Mesodermal cell (in vitro differentiated cells): Measurements from ENCODE around the gene RAB11FIP5. TPM values are rescaled to one million over a fixed set of nuclear protein-coding genes. Genes with fewer than 3 reads are reported as not detected.

Experiments
- H3K27ac ChIP-seq: 2 replicates; pipeline ENCODE4 v1.7.0; 2013; ENCODE audit warnings: mild to moderate bottlenecking, low read depth, low read length, moderate library complexity; ENCODE audit not compliant: severe bottlenecking
- H3K36me3 ChIP-seq: 2 replicates; pipeline ENCODE4 v1.7.1; 2013; ENCODE audit warnings: mild to moderate bottlenecking, low read length, moderate library complexity; ENCODE audit not compliant: control insufficient read depth, insufficient read depth
- H3K4me1 ChIP-seq: one replicate; pipeline ENCODE4 v1.7.1; 2013; ENCODE audit warnings: mild to moderate bottlenecking, low read length; ENCODE audit not compliant: insufficient read depth, control insufficient read depth, poor library complexity, severe bottlenecking
- H3K4me3 ChIP-seq: 2 replicates; pipeline ENCODE4 v1.7.0; 2013; ENCODE audit warnings: low read length, control low read depth, mild to moderate bottlenecking; ENCODE audit not compliant: insufficient read depth, poor library complexity, severe bottlenecking; ENCODE audit errors: extremely low read depth
- H3K9me3 ChIP-seq: 2 replicates; pipeline ENCODE4 v1.7.1; 2013; ENCODE audit warnings: mild to moderate bottlenecking, low read length, moderate library complexity; ENCODE audit not compliant: control insufficient read depth
- WGBS, 2 experiments: methylation state at CpG; one replicate each; pipeline ENCODE4 v1.1.5; 2013; ENCODE audit warnings: missing lambda C conversion rate in 2 of 2; ENCODE audit not compliant: insufficient coverage in 2 of 2; 5-methylcytosine and 5-hydroxymethylcytosine counted together
- polyA plus RNA-seq, 2 experiments: library from polyadenylated mRNA; stranded (reverse); fragments of 50-300 nt; gene quantifications; one replicate each; pipeline ENCODE4 v1.2.3, GENCODE V29; 2013

The RAB11FIP5 gene, protein sequence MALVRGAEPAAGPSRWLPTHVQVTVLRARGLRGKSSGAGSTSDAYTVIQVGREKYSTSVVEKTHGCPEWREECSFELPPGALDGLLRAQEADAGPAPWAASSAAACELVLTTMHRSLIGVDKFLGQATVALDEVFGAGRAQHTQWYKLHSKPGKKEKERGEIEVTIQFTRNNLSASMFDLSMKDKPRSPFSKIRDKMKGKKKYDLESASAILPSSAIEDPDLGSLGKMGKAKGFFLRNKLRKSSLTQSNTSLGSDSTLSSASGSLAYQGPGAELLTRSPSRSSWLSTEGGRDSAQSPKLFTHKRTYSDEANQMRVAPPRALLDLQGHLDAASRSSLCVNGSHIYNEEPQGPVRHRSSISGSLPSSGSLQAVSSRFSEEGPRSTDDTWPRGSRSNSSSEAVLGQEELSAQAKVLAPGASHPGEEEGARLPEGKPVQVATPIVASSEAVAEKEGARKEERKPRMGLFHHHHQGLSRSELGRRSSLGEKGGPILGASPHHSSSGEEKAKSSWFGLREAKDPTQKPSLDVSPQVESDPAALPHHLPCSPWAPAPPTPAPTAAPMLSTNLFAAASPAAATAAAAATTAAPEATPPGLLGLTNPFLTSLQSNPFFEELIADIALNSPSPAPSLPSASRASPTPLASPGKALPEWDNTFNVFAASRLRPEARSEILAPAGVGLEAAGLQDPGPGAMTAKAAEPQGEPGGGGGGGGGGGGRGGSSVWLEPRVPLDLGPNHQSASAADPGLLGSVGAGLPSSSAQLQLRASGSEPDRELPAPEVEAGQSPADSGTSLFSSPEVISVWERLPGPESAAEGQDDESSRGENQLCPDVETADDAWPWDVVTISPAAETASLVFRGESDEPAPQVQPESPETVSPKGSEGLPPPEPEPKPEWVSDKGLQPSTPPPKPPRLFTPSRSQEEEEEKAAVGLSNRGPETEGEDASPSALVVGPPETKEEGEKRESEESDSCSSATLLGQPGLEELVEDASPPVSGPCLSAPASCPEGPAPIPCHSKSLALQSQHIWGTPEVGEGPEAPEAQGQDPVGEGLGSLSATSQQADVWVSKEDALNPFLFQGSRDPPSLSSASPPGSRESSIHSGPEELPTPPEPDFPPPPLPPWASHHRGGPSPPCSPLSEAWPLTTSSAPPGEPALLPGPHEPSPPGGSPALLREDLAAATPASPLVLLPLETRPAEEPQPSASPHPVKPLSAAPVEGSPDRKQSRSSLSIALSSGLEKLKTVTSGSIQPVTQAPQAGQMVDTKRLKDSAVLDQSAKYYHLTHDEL (N-terminal part only)
- polyA plus RNA-seq (2013, experiment 1 of 2), result 17.4 TPM
- 16.0 TPM for polyA plus RNA-seq (2013, experiment 2 of 2)

DNA sequence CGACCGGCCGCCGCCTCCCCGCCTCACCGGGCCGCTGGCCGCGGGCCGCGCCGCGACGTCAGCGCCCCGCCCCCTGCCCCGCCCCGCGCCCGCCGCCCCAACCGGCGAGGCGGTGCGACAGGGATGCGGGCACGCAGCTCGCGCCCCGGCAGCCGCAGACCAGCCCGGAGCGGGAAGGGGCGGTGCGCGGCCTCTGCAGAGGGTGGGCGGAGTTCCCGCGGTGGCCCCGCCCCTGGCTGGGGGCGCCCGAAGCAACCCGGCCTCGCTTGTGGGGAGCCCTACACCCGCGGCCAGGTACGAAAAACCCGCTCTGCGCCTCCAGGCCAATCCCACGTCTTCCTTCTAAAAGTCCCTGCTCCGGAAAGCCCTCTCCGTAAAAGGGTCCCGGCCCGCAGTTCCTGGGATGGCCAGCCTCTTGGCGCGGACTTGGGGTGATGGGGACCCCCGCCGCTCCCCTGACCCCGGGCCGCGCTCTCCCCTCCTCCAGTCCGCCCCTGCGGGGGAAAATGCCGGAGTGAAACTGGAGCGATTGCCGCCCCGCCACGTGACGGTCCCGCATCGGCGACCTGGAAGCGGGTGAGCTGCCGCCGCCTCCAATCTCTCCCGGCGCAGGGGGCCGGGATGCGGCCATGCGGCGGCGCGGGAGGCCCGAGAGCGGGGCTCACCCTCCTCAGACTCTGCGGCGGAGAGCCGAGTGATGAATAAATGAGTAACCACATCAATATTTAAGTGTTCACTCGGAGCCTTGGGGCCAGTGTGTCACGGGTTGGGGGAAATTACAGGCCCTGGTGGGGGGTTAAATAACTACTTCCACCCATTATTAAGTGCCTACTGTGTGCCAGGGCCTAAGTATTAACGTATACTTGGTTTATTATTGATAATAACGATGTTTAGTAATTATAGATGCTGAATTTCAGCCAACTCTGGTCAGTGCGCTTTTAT lies at the start of gene RAB11FIP5:
Gene RAB11FIP5, minus strand, starts transcription at position 36 of the 942 bp plus-strand sequence. CDS start 171 bp downstream, outside the sequence.
- Histone ChIP-seq H3K9me3 (peaks cover 8% of the 10 kb centered on the region), H3K4me3 (peak within 1 kb of the TSS; percentile 67), H3K36me3 (peaks cover 6% of the 10 kb centered on the region), H3K4me1 (peaks cover 17% of the 10 kb centered on the region), H3K27ac (peak within 1 kb of the TSS; percentile 49)
- 2% methylated on average over 59 to 65 of the region's 93 CpGs for WGBS, 2 experiments

DNA sequence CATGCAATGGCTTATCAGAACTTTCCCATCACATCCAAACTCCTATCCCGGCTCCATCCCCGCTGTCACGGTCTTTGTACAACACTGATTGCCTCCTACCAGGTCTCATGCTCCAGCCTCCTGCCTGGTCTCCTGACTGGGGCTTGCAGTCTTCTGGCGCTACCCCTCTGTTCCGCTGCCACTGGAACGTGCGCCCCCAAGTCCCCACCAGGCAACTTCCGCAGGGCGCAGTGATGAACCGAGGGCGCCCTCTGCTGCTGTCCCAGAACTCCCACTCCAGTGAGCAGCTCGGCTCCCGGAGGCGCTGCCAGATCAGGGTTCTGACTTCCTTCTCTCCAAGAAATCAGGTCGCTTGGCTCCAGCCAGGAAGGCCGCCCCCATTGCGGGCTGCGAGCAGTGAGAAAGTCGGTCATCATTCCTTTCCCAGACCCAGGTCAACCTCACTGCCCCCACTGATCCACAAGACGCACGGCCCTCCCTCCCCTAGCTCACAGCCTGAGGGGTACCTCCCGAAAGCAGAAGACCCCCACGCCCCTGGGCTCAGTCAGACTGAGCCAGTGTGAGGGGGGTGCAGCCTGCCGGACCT lies 43.9 kb upstream of the RAB11FIP5 start:
- H3K4me3 ChIP-seq, result no peak overlapping the region
- no peaks in the 10 kb centered on the region for H3K36me3 ChIP-seq
- H3K9me3 ChIP-seq, result peaks cover 6% of the 10 kb centered on the region
- no peaks in the 10 kb centered on the region for H3K4me1 ChIP-seq
- 17 to 18% methylated on average over 17 to 23 of the region's 24 CpGs for WGBS, 2 experiments
- H3K27ac ChIP-seq, result no peak overlapping the region

DNA sequence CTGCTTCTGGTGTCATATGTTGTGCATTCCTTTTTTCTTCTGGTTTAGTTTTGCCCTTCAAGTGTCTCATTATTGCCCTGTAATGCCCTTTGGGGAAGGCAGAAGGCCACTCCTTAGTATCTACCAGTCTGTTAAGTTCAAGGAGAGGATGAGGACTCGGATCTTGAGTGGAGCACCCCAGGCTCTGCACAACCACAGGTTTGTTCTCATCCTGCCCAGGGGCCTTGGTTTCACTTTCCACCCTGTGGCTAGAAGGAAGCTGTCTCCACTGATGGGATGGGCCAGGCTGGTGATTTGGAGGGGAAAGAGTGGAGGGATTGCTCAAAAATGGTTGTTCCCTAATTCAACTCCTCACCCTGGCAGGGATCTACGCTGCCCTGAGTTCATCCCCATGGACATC lies 30.2 kb upstream of the RAB11FIP5 start:
- no peaks in the 10 kb centered on the region for H3K9me3 ChIP-seq
- no peaks in the 10 kb centered on the region for H3K36me3 ChIP-seq
- no peak overlapping the region for H3K4me3 ChIP-seq
- 82% methylated on average over 2 of the region's 2 CpGs; no CpG with 5 or more reads in 1 of the 2 experiments for WGBS, 2 experiments
- H3K4me1 ChIP-seq, result no peaks in the 10 kb centered on the region
- H3K27ac ChIP-seq, result no peak overlapping the region

DNA sequence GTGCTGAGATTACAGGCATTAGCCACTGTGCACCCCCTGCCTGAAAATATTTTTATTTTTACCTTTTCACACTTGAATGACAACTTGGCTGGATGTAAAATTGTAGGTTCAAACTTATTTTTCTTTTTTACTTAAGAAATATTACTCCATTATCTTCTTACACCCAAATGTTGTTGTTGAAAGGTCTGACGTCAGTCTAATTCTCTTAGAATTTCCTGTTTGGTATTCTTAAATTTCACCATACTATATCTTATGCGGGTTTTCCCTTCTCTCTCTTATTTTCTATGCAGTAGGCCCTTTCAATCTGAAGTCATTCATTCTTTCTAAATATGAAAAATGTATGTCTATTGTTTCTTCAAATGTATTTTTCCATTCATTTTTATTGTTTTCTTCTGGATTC lies 29.1 kb upstream of the RAB11FIP5 start:
- H3K4me1 ChIP-seq, result no peaks in the 10 kb centered on the region
- WGBS, 2 experiments, result 100% methylated on average over 1 of the region's 2 CpGs; no CpG with 5 or more reads in 1 of the 2 experiments
- no peak overlapping the region for H3K4me3 ChIP-seq
- H3K36me3 ChIP-seq, result no peaks in the 10 kb centered on the region
- no peak overlapping the region for H3K27ac ChIP-seq
- no peaks in the 10 kb centered on the region for H3K9me3 ChIP-seq

DNA sequence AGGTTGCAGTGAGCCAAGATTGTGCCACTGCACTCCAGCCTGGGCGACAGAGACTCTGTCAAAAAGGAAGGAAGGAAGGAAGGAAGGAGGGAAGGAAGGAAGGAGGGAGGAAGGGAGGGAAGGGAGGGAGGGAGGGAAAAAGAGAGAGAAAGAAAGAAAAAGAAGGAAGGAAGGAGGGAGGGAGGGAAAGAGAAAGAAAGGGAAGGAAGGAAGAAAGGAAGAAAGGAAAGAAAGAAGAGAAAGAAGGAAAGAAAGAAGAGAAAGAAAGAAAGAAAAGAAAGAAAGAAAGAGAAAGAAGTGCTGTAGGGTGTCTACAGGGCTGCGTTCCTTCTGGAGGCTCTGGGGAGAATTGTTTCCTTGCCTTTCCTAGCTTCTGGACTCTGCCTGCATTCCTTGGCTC lies 22.5 kb upstream of the RAB11FIP5 start:
- H3K4me1 ChIP-seq, result peaks cover 11% of the 10 kb centered on the region
- WGBS, 2 experiments, result 86 to 89% methylated on average over 1 of the region's 2 CpGs
- H3K36me3 ChIP-seq, result no peaks in the 10 kb centered on the region
- no peak overlapping the region for H3K4me3 ChIP-seq
- no peak overlapping the region for H3K27ac ChIP-seq
- H3K9me3 ChIP-seq, result peaks cover 3% of the 10 kb centered on the region

DNA sequence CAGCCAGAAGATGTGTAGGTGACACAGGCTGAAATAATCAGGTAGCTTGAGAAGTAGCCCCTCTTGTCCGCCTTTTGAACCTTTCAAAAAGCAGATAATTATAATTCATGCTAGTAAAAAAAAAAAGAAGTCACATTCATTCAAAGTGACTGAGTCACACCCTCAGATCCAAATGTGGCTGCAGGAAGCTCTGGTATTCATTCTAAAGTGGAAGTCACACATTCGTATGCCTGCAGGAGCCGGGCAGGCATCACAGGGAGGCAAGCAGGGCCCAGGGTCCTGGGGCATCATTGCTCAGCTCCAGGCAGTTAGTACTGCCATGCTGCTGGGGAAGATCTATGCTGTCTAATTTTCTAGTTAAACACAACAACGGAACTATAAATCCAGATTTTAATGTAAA lies 21.7 kb upstream of the RAB11FIP5 start:
- Histone ChIP-seq H3K27ac (no peak overlapping the region), H3K4me3 (no peak overlapping the region), H3K4me1 (peaks cover 11% of the 10 kb centered on the region), H3K36me3 (no peaks in the 10 kb centered on the region), H3K9me3 (peaks cover 3% of the 10 kb centered on the region)
- 51 to 57% methylated on average over 2 of the region's 4 CpGs for WGBS, 2 experiments

DNA sequence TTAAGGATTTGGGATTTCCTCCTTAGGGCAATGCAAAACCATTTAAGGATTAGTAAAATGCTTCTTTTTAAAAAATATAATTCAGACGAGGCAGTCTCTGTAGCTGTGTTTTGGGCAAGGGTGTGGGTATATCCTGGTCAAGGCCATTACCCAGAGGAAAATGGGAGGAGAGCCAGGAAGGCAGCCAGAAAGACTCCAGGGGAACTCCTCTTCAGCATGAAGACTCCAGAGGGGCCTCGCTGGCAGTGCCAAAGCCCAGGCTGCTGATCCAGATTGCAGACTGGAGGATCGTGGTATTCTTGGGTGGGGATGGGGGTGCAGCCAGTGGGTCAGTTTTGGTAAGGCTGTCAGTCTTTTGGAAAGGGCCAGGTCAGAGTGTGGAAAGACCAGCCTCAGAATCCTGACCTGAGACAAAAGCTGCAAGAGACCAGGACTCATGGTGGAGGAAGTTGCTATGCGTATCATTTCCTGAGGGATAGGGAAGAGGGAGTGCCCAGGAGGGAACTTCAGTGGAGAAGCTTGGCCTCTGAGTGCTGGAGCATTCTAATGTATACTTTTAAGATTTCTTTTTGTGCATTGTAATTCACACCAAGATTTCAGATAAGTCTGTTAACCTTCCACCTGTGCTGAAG lies 20.9 kb upstream of the RAB11FIP5 start:
- peaks cover 11% of the 10 kb centered on the region for H3K4me1 ChIP-seq
- H3K36me3 ChIP-seq, result no peaks in the 10 kb centered on the region
- H3K9me3 ChIP-seq, result peaks cover 3% of the 10 kb centered on the region
- no peak overlapping the region for H3K4me3 ChIP-seq
- WGBS, 2 experiments, result 80 to 97% methylated on average over 3 to 4 of the region's 4 CpGs
- H3K27ac ChIP-seq, result no peak overlapping the region

DNA sequence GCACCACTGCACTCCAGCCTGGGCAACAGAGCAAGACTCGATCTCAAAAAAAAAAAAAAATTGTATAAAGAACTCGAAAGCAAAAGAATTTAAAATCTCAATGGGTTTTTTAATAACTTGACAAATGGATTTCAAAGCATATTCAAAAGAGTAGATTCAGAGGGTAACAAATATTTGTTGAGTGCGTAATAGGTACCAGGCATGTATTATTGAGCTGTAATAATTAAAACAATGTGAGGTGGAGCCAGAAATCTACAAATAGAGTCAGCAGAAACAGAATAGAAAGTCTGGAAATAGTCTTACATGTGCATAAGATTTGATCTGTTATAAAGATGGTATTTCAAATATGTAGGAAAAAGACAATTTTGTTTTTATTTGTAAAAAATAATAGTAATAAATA lies 19.1 kb upstream of the RAB11FIP5 start:
- H3K4me3 ChIP-seq, result no peak overlapping the region
- peaks cover 11% of the 10 kb centered on the region for H3K4me1 ChIP-seq
- no peak overlapping the region for H3K27ac ChIP-seq
- 100% methylated on average over 1 to 2 of the region's 3 CpGs for WGBS, 2 experiments
- no peaks in the 10 kb centered on the region for H3K36me3 ChIP-seq
- peaks cover 3% of the 10 kb centered on the region for H3K9me3 ChIP-seq

DNA sequence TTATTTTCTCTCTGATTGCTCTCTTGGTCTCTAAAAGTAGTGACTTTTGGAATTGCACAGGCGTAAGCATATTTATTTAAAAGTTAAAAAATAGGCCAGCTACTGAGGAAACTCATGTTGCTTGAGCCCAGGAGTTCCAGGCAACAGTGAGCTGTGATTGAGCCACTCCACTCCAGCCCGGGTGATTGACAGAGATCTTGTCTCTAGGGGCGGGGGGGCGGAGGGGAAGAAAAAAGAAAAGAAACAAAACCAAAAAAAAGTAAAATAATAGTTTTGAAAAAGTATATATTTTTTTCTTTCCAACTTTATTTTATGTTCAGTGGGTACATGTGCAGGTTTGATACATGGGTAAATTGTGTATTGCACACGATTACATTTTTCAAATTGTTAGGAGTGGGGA lies 18.0 kb upstream of the RAB11FIP5 start:
- no peak overlapping the region for H3K27ac ChIP-seq
- H3K36me3 ChIP-seq, result no peaks in the 10 kb centered on the region
- 100% methylated on average over 1 of the region's 5 CpGs; no CpG with 5 or more reads in 1 of the 2 experiments for WGBS, 2 experiments
- H3K4me3 ChIP-seq, result no peak overlapping the region
- H3K9me3 ChIP-seq, result peaks cover 3% of the 10 kb centered on the region
- peaks cover 11% of the 10 kb centered on the region for H3K4me1 ChIP-seq
